ENCODE results near the gene KCNK1. TPM values are rescaled to one million over a fixed set of nuclear protein-coding genes. Genes with fewer than 3 reads are reported as not detected.

The KCNK1 gene
- total RNA-seq, 6 experiments from 2014 or later, result 1.1 to 7.6 (median 3.6) TPM

DNA sequence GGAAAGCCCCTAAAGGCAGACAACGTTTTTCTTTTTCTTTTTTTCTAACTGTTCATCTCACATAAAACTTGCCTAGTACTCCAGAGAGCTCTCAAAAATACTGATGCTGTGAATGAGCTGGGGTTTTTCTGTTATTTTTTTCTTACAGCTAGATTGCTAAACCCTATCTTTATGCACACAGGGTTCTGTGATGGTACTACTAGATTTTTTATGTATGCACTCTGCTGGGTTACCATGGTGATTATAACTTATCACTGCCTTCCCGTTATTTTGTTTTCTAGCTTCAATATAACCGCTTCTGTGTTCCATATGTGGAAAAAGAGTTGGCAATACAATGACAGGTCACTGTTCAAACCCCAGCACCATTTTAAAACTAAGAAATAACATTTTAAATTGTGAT, 43.7 kb upstream of the KCNK1 start:
- no peak for TF ChIP-seq POLR2A (IDR thresholded peaks at IDR 0.05)
- TF ChIP-seq, protein P1, sequence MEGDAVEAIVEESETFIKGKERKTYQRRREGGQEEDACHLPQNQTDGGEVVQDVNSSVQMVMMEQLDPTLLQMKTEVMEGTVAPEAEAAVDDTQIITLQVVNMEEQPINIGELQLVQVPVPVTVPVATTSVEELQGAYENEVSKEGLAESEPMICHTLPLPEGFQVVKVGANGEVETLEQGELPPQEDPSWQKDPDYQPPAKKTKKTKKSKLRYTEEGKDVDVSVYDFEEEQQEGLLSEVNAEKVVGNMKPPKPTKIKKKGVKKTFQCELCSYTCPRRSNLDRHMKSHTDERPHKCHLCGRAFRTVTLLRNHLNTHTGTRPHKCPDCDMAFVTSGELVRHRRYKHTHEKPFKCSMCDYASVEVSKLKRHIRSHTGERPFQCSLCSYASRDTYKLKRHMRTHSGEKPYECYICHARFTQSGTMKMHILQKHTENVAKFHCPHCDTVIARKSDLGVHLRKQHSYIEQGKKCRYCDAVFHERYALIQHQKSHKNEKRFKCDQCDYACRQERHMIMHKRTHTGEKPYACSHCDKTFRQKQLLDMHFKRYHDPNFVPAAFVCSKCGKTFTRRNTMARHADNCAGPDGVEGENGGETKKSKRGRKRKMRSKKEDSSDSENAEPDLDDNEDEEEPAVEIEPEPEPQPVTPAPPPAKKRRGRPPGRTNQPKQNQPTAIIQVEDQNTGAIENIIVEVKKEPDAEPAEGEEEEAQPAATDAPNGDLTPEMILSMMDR (IDR thresholded peaks at IDR 0.05), result no peak
- H3K27me3 ChIP-seq, result no peaks in the 10 kb centered on the region
- no peaks in the 10 kb centered on the region for H3K4me1 ChIP-seq
- WGBS (ENCODE audit: insufficient coverage, low coverage, low lambda C conversion rate, missing lambda C conversion rate), result 57% methylated on average over 3 of the region's 3 CpGs
- no peak overlapping the region for H3K4me3 ChIP-seq
- intact Hi-C loops (cut with DNase I), result no loop called here
- DNase-seq (no peak), ATAC-seq (no peak)
- no peak overlapping the region for H3K27ac ChIP-seq
- no peaks in the 10 kb centered on the region for H3K9me3 ChIP-seq
- H3K36me3 ChIP-seq, result no peaks in the 10 kb centered on the region

GRCh38 chr1:233570706-233571105, 43.2 kb upstream of the KCNK1 start:
- Histone ChIP-seq H3K27me3 (no peaks in the 10 kb centered on the region), H3K4me3 (no peak overlapping the region), H3K4me1 (no peaks in the 10 kb centered on the region), H3K9me3 (no peaks in the 10 kb centered on the region), H3K27ac (no peak overlapping the region), H3K36me3 (no peaks in the 10 kb centered on the region)
- 83% methylated on average over 4 of the region's 4 CpGs for WGBS (ENCODE audit: insufficient coverage, low coverage, low lambda C conversion rate, missing lambda C conversion rate)
- ATAC-seq (no peak), DNase-seq (no peak)
- intact Hi-C loops (cut with DNase I), result no loop called here
- TF ChIP-seq, protein P1 (IDR thresholded peaks at IDR 0.05), result no peak
- no peak for TF ChIP-seq POLR2A (IDR thresholded peaks at IDR 0.05)

GRCh38 chr1:233572896-233573295, 41.0 kb upstream of the KCNK1 start:
- TF ChIP-seq POLR2A (IDR thresholded peaks at IDR 0.05), result no peak
- TF ChIP-seq, protein P1 (IDR thresholded peaks at IDR 0.05), result no peak
- no peak overlapping the region for H3K4me3 ChIP-seq
- no CpG with 5 or more reads among the region's 4 CpGs for WGBS (ENCODE audit: insufficient coverage, low coverage, low lambda C conversion rate, missing lambda C conversion rate)
- ATAC-seq (no peak), DNase-seq (no peak)
- intact Hi-C loops (cut with DNase I), result no loop called here
- no peaks in the 10 kb centered on the region for H3K9me3 ChIP-seq
- no peaks in the 10 kb centered on the region for H3K27me3 ChIP-seq
- H3K27ac ChIP-seq, result no peak overlapping the region
- no peaks in the 10 kb centered on the region for H3K4me1 ChIP-seq
- no peaks in the 10 kb centered on the region for H3K36me3 ChIP-seq

DNA sequence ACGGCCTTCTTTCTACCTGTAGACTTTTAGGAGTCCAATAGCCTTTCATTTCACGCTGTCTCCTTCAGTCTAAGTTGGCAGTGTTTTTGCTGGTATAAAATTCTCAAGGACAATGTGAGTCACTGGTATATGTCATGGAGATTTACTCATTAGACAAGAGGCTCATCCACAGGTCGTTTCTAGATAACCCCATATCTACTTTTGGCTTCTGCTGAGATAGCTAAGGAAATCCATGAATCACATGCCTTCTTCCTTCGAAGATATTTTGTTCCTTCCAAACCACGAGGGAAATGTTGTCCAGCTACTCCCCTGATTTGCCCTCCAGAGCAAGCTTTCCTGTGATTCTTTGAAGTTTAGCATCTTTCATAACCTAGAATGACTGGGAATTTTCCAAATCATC, 38.5 kb upstream of the KCNK1 start:
- intact Hi-C loops (cut with DNase I), result no loop called here

More for the DNA sequence above, 38.5 kb upstream of the KCNK1 start:
- no peak for ATAC-seq
- Histone ChIP-seq H3K4me1 (no peaks in the 10 kb centered on the region), H3K36me3 (no peaks in the 10 kb centered on the region), H3K27ac (no peak overlapping the region), H3K27me3 (no peaks in the 10 kb centered on the region), H3K4me3 (no peak overlapping the region), H3K9me3 (no peaks in the 10 kb centered on the region)
- WGBS (ENCODE audit: insufficient coverage, low coverage, low lambda C conversion rate, missing lambda C conversion rate), result 43% methylated on average over 5 of the region's 5 CpGs
- TF ChIP-seq POLR2A (IDR thresholded peaks at IDR 0.05), result no peak
- TF ChIP-seq, protein P1 (IDR thresholded peaks at IDR 0.05), result no peak
- no peak for DNase-seq
